CD4-positive, alpha-beta T cell treated with Interleukin-21 for 1 hour (primary cell): ENCODE measurements around the gene SPATA17.
"Not testable (repeated sequence)": the region's sequence is repeated elsewhere in the genome, so short reads cannot be mapped to it uniquely, and the experiment has no call there.

Experiments used
- DNase-seq: peaks from one replicate; pipeline ENCODE4 v3.0.0-alpha.2; 2020

SPATA17 gene

GRCh38 chr1:217630711-217631591 is at the start of gene SPATA17, which contains the start of gene GPATCH2:
Gene SPATA17 (plus strand): TSS chr1:217631344. CDS start chr1:217631379, 35 bp downstream.
Gene GPATCH2 (minus strand): TSS chr1:217631090. CDS start chr1:217630971, 119 bp downstream.
- peak; percentile 88 for DNase-seq

- not testable (repeated sequence) for DNase-seq
These were observed 46.8 kb upstream of the SPATA17 start for GRCh38 chr1:217584286-217584811.

GRCh38 chr1:217585577-217585976 is 45.6 kb upstream of the SPATA17 start:
- DNase-seq, result no peak

GRCh38 chr1:217586586-217586985 is 44.6 kb upstream of the SPATA17 start:
- no peak for DNase-seq

- DNase-seq, result no peak
These were observed 40.5 kb upstream of the SPATA17 start for GRCh38 chr1:217590598-217590997.

- no peak for DNase-seq
These were observed 32.0 kb upstream of the SPATA17 start for GRCh38 chr1:217599154-217599553.

- no peak for DNase-seq
These were observed 28.8 kb upstream of the SPATA17 start for GRCh38 chr1:217602380-217602779.

GRCh38 chr1:217605390-217605789 is 25.8 kb upstream of the SPATA17 start:
- DNase-seq, result no peak

- DNase-seq, result no peak
These were observed 16.9 kb upstream of the SPATA17 start for GRCh38 chr1:217614200-217614712.

- no peak for DNase-seq
These were observed 14.0 kb upstream of the SPATA17 start for GRCh38 chr1:217617126-217617525.

GRCh38 chr1:217620814-217621213 is 10.3 kb upstream of the SPATA17 start:
- DNase-seq, result no peak

GRCh38 chr1:217622042-217622441 is 9.1 kb upstream of the SPATA17 start:
- DNase-seq, result no peak

- no peak for DNase-seq
These were observed 4.8 kb upstream of the SPATA17 start for GRCh38 chr1:217626321-217626720.

- DNase-seq, result no peak
These were observed 3.7 kb upstream of the SPATA17 start for GRCh38 chr1:217627431-217627830.

- DNase-seq, result no peak
These were observed 11.3 kb downstream of the SPATA17 start for GRCh38 chr1:217642455-217642854.

- no peak for DNase-seq
These were observed 16.6 kb downstream of the SPATA17 start for GRCh38 chr1:217647791-217648190.

GRCh38 chr1:217650674-217651073 is 19.5 kb downstream of the SPATA17 start:
- no peak for DNase-seq

- DNase-seq, result no peak
These were observed 29.4 kb downstream of the SPATA17 start for GRCh38 chr1:217660353-217661062.

- DNase-seq, result no peak
These were observed 30.3 kb downstream of the SPATA17 start for GRCh38 chr1:217661407-217661806.

- DNase-seq, result no peak
These were observed 37.3 kb downstream of the SPATA17 start for GRCh38 chr1:217668351-217668940.

GRCh38 chr1:217673387-217673786 is 42.2 kb downstream of the SPATA17 start:
- DNase-seq, result no peak

- no peak for DNase-seq
These were observed 43.0 kb downstream of the SPATA17 start for GRCh38 chr1:217674028-217674729.
